NOMO-1 treated with DMSO at 0.1 percent for 48 hours (cell line): Measurements from ENCODE around the gene HNRNPA3.
A peak's percentile ranks its signal among the peaks of the same experiment; 100 is the strongest.
"Not testable (repeated sequence)": the region's sequence is repeated elsewhere in the genome, so short reads cannot be mapped to it uniquely, and the experiment has no call there.

Experiments used
- DNase-seq: peaks from one replicate; lab custom pipeline; 2025; ENCODE audit not compliant: unreplicated experiment; lab: John Stamatoyannopoulos, UW

HNRNPA3 gene

DNA sequence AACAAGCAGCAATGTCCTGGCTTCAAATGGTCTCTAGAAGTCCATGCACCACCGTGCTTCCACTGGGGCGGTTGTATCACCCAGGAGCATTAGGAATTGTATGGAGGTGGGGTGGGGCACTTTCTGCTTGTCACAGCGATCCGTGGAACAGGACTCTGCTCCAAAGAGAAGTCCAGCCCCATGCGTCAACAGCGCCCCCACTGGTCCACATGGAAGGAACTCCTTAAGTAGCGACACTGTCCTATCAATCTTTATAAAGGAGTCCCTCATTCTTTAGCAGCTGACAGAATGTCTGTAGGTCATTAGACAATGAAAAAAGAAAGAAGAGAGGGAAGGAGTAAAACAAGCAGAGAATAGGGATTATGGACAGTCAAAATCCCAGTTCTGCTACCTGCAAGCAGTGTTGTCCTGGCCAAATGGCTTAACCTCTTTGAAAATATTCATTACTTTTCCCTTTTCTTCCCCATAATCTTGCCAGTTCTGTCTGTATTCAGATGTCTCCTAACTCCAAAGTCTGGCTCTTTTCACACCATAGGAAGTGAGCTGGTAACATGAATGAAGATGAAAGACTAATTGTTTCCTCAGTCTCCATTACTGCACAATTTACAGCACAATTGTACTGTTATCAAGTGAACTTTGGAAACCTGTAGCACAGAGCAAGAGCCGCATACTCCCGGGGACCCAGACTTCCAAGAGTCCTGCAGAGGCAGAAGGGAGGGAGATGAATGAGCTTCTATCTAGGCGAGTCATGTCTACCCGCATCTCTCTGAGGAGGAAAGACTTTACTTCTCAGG lies 42.0 kb downstream of the HNRNPA3 start:
- DNase-seq: no peak

DNA sequence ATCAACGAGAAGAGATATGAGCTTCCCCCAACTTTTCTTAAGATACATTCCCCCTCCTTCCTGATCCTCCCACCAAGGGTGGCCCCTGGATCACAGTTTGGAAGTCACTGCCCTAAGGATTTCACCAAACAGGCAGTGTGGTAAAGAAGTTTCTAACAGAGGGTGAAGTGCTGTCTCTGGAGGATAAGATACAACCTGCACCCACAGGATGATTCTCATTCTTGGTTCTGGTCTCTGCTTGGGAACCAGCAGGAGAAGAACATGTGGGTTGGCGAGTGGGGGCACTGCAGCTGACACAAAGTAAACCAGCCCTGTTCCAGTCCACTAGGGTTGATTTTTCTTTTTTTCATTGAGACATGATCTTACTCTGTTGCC lies 42.6 kb downstream of the HNRNPA3 start:
- no peak for DNase-seq

DNA sequence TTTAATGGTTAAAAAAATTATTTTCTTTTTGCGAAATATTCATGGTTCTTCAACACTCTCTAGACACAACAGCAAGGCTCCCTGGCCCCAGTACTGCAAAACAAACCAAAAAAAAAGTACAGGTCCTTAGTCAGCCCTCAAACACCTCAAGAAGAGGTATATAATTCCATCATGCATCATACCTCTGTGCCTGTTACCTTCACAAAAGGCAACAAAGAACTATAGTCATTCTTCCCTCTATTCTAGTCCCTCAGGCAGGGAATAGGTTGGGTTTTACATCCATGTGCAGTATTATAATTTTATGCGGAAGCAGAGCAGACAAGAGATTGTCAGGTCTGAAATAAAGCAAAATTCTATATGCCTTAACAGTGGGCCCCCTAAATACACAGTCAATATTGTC lies 43.4 kb downstream of the HNRNPA3 start:
- DNase-seq: no peak

DNA sequence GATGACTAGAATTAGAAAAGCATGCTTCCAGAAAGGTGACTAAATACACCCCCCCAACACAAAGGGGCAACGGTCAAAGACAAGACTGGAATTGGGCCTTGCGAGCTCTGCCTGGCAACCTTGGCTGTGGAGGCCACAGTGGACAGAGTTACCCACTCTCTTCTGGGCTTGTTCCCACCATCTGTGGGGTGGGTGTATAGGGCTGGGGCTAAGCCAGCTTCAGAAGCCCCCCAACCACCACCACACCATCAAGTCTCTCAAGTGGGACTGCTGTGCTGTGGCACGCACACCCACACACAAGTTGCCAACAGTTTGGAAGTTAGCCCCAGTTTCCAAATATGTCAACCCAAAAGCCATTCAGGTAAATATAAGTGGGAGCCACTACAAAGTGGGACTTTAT lies 44.1 kb downstream of the HNRNPA3 start:
- no peak for DNase-seq

DNA sequence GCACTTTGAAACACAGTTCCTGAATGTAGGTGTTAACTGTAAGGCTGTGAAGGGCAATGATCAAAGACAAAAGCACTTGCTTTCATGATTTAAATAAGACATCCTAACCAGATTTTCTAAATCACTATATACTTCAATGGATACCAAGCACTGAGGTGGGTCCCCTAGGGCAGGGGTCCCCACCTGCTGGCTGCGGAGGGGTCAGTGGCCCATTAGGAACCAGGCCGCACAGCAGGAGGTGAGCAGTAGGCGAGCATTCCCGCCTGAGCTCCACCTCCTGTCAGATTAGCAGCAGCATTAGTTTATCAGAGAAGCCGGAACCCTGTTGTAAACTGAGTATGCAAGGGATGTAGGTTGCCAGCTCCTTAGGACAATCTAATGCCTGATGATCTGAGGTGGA lies 44.9 kb downstream of the HNRNPA3 start:
- no peak for DNase-seq

DNA sequence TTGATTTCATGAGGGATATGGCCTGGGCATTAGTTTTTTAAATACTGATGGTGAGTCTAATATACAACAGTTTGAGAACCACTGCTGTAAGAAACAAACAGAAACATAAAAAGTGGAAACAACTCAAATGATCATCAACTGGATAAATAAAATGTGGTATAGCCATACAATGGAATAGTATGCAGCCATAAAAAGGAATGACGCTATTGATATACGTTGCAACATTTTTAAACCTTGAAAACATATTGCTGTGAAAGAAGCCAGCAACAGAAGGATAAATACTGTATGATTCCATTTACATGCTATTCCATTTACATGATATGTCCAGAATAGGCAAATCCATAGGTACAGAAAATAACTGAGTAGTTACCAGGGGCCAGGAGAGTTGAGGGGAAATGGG lies 45.5 kb downstream of the HNRNPA3 start:
- no peak for DNase-seq

DNA sequence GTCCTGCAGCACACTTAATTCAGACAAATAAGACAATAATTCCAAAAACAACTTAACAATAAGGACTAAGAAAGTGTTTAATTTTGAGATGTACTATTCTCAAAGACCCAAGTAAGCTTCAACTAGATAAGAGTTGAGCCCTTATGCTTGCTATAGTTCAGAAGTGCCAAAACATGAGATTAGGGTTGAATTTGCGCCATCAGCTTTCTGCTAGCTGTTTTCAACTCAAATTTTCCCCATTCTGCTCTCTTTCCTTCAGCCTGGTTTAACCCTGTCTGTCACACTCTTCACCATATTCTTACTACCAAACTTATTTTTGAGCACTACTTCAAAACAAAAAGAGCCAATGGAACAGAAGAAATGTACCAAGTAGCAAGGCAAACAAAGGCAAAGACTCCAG lies 47.8 kb downstream of the HNRNPA3 start:
- no peak for DNase-seq

DNA sequence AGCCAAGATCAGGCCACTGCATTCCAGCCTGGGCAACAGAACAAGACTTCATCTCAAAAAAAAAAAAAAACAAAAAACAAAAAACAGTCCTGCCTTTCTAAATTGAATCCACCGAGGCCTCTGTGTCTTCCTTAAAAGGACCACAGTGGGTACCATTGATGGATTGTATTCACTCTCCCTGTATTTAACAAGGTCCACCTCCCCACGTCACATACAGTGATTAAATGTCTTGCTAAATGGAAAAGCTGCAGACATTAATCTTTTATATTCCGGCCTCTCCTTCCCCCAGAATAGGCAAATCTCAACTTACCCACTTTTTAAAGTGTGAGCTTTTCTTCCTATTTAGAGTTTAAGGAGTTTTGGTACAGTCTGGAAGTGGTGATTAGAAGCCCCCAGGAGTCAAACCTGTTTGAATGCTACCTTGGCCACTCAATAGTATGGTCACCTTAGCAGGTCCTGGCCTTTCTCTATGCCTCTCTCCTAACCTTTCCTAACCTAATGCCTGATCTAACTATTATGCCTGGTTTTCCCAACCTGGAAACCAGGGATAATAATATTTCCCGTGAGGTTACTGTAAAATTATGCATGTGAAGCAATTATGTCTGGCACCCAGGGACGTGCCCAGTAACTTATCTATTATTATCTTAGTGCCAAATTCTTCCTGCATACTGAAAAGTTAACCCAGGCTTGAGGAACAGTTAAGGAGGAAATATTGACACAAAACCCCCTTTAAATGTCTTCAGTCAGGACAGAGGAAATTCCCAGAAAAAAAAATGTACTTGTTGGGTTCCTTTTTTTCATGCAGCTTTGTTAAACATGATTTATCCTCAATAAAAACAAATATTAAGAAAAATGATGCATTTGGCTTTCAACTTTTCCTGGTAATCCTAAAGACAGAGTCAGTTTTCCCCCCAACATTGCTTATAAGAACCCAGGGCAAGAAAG lies 48.8 kb downstream of the HNRNPA3 start:
- DNase-seq: no peak

DNA sequence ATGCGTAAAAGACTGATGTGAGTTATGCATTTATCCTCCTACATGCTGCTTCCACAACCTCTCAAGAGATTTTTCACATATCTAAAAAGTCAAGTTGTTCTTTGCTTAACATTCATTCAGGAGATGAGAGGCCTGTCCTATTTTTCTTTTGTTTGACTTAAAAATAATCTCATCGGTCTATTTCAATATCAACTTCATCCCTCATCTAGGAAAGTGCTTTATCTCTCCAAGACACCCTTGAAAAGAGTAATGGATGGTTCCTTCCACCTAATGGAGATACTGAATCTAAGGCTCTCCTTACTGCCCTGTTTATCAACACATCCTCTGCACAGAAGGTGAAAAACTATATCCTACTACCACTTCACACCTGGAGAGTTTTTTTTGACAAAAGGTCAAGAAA lies 49.5 kb downstream of the HNRNPA3 start:
- no peak for DNase-seq

DNA sequence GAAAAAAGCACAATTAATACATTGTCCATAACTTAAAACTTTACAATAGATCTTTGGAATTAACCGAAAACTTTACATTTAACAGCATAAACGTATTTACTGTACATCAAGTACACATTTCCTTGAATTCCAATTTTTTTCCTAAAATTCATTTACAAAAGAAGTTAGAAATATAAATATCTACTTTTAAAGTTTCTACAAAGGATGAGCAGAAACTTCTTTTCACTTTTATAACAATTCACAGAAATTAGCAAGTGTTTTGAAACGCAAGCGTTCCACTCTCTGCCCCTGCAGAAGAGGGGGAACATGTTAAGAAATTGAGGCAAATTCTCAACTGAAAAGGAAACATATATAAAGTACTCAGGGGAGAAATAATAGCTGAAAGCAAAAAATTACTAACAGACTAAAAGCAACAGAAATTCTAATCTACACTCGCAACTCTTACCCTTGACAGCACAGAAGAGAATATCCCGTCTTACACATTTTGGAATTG lies 50.4 kb downstream of the HNRNPA3 start:
- no peak for DNase-seq

DNA sequence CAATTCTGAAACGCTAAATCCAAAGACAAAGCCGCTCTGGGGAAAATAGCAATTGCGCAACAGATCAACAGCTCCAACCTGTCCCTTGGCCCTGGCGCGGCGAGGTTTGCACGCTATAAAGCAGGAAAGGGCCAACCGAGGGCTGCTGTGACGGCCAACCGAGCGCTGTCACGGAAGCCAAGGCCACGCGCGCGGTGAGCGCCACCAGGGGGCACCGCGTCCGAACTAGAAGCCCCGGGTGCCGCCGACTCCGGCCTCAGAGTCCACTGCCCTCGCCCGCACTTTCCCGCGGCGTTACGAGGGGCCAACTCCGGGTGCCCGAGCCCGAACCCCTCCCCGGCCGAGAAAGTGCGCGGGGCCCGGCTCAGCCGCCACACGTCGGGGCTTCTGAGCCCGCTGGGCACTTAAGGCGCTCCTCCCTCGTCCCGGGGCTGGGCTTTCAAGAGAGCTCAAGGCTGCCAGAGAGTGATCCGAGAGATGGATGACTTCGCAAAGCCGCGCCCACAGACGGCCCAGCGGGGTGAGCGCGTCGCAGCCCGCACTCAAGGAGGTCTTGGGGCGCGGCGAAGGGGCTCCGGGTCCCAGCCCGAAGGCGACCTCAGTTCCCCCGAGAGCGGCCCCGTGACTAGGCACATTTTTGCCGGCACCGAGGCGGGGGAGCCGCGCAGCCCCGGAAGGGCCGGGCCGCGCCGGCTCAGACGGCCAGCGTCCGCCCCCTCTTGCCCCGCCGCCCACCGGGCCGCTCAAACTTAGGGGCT lies 51.0 kb downstream of the HNRNPA3 start:
- DNase-seq: peak; percentile 91

DNA sequence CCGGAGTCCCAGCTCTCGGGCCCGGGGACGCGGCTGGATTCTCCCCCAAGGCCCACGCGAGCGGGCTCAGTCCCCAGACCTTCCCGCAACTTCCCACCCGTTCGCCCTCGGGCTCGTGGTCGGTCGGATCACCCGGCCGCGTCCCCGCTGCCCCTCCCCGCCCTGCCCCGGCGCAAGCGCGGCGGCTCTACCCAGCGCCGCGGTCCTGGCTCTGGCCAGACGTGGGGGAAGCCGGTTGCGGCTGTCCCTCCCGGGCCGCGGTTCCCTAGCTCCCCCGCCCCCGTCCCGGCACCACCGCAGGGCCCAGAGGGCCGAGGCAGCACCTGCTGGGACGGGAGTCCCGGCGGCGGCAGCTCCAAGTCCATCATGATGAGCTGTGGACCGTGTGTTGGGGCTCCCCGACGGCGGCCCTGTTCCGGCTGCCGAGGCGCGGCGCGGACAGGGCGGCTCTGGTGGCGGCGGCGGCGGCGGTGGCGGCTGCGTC lies 51.7 kb downstream of the HNRNPA3 start:
- no peak for DNase-seq

DNA sequence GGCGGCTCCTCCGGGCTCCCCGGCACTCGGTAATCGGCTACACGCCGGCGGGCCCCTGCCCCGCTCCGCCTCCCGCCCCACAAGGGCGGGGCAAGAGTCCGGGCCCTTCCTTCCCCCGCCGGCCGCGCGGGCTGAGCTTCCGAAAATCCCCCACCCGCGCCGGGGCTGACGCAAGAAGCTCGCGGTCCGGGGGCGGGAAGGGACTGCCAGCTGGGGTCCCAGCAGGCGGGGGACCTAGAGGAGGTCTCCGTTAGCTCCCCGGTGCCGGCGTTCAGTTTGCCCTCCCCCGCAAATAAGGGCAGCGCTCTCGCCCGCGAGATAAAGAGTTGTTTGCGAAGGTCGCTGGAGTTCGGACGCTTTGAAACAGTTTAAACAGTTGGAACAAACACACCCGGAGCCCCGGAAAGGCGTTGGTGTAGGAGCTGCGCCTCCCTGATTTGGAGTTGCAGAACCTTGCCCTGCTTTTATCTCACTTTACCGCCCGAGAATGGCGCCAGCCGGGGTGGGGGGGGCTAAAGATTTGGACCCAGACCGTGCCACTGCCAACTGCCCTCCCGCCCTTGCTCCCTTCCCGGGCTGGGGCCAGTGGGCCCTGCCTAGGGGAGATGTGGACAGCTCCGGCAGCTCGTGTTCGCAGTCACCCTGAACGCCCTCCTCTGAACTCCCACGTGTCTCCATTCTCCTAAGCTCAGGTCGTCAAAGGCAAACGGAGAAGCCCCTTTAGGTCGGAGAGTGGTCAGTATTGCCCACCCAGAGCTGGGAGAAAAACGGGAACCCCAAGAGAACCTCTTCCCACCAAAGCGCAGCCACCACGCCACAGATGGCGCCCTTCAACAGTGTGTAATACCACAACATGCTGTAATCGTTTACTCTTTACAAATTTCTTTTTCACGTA lies 52.3 kb downstream of the HNRNPA3 start, which contains the start of gene NFE2L2:
TSS of gene NFE2L2 (minus strand) at position 35 of the 895 bp plus-strand sequence. CDS start 151 bp downstream, outside the sequence.
- DNase-seq: peak; percentile 82

DNA sequence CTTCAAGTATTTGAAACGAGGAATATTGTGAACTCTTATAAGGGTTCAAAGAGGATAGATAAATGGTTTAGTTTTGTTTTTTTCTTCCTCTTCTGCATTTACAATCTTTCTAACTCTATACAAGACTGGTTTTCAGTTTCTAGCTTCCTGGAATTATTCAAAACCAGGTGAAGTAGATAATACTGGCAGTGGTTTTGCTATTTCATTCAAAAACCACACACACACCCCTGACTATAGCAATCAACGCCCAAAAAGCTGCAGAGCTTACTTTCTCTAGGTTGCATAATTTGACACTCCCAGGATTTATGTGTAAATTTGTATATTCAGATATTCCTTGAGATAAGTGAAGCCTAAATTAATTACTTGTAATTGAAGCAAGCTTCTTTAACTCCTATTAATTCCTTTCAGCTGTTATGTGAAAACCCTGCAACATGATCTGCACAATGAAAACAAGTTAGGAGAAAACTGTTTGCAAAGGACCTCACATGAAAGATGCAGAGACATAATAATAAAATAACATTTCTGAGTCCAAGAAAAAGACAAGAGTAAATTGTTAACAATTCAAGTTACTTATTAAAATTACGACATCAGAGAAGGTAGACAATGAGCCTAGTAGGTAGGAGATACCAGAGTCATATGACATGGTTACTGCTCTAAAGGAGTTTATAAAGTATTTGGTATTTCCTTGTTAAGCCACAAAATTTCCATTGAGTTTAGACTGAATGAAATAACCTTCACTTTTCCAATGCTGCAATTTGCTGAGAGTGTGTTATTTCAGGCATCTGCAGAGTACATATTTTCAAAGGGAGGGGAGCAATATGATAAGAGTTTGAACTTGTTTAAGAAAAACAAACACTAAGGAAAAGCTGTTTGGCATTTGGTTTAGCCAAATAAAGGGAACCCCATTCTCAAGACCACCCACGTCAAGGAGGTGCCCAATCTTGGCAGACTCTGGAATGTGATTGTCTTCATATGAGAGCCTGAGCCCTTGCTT lies 53.5 kb downstream of the HNRNPA3 start:
- peak; percentile 83 for DNase-seq

DNA sequence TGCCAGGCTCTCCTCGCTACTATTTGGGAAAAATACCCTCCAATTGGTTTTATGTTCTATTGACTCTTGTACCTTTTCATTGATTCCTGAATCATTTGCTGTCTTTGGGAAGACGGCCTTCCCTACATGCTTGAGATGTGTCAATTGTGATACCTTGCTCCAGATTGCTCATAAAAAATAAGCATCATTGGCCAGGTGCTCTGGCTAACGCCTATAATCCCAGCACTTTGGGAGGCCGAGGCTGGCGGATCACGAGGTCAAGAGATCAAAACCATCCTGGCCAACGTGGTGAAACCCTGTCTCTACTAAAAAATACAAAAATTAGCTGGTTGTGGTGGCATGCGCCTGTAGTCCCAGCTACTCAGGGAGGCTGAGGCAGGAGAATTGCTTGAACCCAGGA lies 54.4 kb downstream of the HNRNPA3 start:
- not testable (repeated sequence) for DNase-seq

DNA sequence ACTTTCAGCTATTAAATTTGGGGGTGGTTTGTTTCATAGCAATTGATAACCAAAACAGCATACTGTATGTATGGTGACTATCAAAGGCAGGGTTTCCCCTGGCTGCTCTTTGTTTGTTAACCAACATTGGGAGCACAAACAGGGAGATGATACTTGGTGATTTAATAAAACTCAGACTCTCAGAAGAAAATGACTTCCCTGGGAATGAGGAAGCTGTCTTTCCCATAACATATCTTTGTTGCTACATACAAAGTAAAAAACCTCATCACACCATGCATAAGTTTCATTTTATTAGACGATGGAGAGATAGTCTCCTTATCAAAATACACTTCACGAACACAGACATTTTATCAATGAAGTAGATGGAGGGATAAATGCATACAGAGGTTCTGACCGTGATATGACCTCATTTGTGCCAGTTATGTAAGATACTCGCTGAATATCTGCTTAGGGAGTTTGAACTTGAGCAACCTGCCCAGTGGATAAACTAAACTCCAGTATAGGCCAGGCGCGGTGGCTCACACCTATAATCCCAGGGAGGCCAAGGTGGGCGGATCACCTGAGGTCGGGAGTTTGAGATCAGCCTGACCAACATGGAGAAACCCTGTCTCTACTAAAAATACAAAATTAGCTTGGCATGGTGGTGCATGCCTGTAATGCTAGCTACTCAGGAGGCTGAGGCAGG lies 55.7 kb downstream of the HNRNPA3 start:
- DNase-seq: no peak

DNA sequence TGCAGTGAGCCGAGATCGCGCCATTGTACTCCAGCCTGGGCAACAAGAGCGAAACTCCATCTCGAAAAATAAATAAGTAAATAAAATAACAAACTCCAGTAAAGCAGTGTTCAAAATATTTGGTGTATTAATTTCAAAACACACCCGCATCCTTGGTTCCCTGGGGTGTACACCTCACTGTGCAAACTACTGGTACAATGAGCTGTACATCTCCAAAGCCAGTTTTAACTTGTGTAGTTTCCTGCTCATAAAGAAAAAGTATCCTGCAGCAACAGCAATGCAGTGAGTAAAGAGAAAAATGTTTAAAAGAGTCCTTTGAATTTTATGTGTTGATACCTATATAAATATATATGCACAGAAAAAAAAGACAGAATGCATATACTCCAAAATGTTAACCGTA lies 56.3 kb downstream of the HNRNPA3 start:
- no peak for DNase-seq

DNA sequence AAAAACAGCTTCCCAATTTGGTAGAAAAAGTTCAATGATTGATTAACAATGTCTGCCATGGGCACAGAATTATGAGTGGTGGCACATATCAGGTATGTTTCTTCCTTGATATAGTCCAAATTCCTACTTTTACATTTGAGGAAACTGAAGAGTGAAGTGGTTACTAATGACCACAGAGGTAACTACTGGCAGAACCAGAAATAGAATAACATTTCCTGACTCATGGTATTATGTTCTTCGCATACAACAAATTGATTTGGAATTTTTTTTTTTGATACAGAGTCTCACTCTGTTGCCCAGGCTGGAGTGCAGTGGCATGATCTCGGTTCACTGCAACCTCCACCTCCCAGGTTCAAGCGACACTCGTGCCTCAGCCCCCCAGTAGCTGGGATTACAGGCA lies 57.9 kb downstream of the HNRNPA3 start:
- no peak for DNase-seq
